GM23248 (cell line): ENCODE results near the gene SLC27A3.
"Not testable (repeated sequence)": the region's sequence is repeated elsewhere in the genome, so short reads cannot be mapped to it uniquely, and the experiment has no call there.

Source experiments
- EZH2 ChIP-seq: fragments of 200-600 bp; sonication (generic); IDR thresholded peaks from 2 replicates; pipeline ENCODE4 v1.6.1; 2018; ENCODE audit warnings: antibody characterized with exemption, mild to moderate bottlenecking; ENCODE audit not compliant: insufficient read depth, poor library complexity, severe bottlenecking
- EZH2phosphoT487 ChIP-seq: fragments of 200-600 bp; sonication (generic); IDR thresholded peaks from 2 replicates; pipeline ENCODE4 v1.6.1; 2018; ENCODE audit warnings: antibody characterized with exemption, moderate library complexity, mild to moderate bottlenecking, low read depth; ENCODE audit not compliant: insufficient read depth

DNA sequence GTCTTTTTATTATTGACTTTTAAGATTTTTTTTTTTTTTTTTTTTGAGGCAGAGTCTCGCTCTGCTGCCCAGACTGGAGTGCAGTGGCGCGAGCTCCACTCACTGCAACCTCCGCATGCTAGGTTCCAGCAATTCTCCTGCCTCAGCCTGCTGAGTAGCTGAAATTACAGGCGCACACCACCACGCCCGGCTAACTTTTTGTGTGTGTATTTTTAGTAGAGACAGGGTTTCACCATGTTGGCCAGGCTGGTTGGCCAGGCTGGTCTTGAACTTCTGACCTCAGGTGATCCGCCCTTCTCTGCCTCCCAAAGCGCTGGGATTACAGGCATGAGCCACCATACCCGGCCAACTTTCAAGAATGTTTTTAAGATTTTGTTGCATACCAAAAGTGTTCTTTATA lies 8.5 kb upstream of the SLC27A3 start:
- TF ChIP-seq EZH2, EZH2phosphoT487: not testable (repeated sequence)
